A549 treated with ZK216348 at 1 μM for 4 hours (cell line): ENCODE results near the gene TEX13C. TPM values are rescaled to one million over a fixed set of nuclear protein-coding genes. Genes with fewer than 3 reads are reported as not detected.

Experiments used
- total RNA-seq: library from RNA; stranded (reverse); fragments of 200-300 nt; extraction: Qiagen RNA extraction; gene quantifications from 5 replicates; pipeline ENCODE4 v1.2.3, GENCODE V29; 2022; ENCODE audit warnings: low read depth

Gene TEX13C
- not detected in 5 replicates for total RNA-seq

GRCh38 chrX:125319646-125320521, at the start of gene TEX13C:
Gene TEX13C (plus strand): TSS chrX:125319871. CDS start chrX:125320120, 249 bp downstream.

